Neutrophil (primary cell): ENCODE results near the gene BEX2.
A peak's percentile ranks its signal among the peaks of the same experiment; 100 is the strongest.

Experiments used
- H3K27ac ChIP-seq: fragments of 200-600 bp; sonication (generic); 2 replicates; pipeline ENCODE4 v1.5.1; 2016; ENCODE audit warnings: mild to moderate bottlenecking, moderate library complexity
- H3K27me3 ChIP-seq: fragments of 200-600 bp; sonication (generic); 2 replicates; pipeline ENCODE4 v1.6.0; 2016; ENCODE audit warnings: mild to moderate bottlenecking
- H3K36me3 ChIP-seq: fragments of 200-600 bp; sonication (generic); 2 replicates; pipeline ENCODE4 v1.5.1; 2017
- H3K4me1 ChIP-seq, 2 experiments: fragments of 200-600 bp in 1 of 2; sonication (generic) in 1 of 2; 1 replicate in 1 of 2; 2 replicates in 1 of 2; pipeline versions ENCODE4 v1.5.1 to v1.6.1; 2013 to 2016; ENCODE audit warnings: low read depth in 1 of 2, low read length in 1 of 2, mild to moderate bottlenecking in 1 of 2, moderate library complexity in 1 of 2; ENCODE audit not compliant: control insufficient read depth in 1 of 2, insufficient read depth in 1 of 2
- H3K4me3 ChIP-seq, 2 experiments: fragments of 200-600 bp in 1 of 2; sonication (generic) in 1 of 2; 1 replicate in 1 of 2; 2 replicates in 1 of 2; pipeline ENCODE4 v1.5.1; 2013 to 2016; ENCODE audit warnings: low read depth in 1 of 2, low read length in 1 of 2, mild to moderate bottlenecking in 1 of 2, moderate library complexity in 1 of 2
- H3K9me3 ChIP-seq: fragments of 200-600 bp; sonication (generic); 2 replicates; pipeline ENCODE4 v1.5.1; 2016
- TF ChIP-seq, protein P1 (sequence below): fragments of 200-600 bp; sonication (generic); IDR thresholded peaks from 2 replicates; pipeline ENCODE4 v1.5.1; 2016; ENCODE audit warnings: antibody characterized with exemption

Gene BEX2

DNA sequence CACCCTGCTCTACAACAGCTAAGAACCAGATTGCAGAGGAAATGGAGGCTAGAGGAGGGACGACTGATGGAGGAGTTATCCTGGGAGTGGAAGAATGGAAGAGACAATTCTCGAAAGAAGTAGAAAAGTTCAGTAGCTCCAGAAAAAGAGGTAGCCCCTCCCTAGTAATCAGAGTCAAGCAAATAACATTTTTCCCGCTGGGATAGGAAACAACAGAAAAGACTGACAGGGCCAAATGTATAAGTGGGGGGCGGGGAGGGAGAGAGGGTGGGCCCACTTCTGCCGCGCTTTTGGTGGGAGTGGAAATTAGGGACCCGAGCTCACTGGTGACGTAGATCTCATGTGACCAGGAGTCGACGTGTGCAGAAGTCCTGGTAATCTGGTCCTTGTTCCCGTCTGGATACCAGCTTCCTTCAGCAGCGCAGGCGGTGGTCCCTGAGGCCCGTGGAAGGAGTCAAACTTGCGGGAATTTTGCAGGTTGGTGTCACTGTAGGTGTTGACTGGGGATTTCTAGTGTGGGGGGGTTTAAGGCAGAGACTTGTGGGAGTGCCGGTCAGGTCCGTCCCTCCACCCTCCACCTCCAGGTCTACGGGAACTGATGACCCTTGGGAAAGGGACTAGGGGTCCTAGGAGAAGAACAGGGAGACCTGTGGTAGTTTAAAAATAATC, 45.5 kb upstream of the BEX2 start, which contains the start of gene TCEAL9:
TSS of gene TCEAL9 (plus strand) at position 377 of the 669 bp plus-strand sequence. CDS start 1,179 bp downstream, outside the sequence.
- H3K4me1 ChIP-seq: peaks cover 0 to 5% of the 10 kb centered on the region in 2 experiments
- H3K27me3 ChIP-seq: no peaks in the 10 kb centered on the region
- H3K4me3 ChIP-seq: peak within 1 kb of the TSS; percentile 34 to 35
- TF ChIP-seq, protein P1, sequence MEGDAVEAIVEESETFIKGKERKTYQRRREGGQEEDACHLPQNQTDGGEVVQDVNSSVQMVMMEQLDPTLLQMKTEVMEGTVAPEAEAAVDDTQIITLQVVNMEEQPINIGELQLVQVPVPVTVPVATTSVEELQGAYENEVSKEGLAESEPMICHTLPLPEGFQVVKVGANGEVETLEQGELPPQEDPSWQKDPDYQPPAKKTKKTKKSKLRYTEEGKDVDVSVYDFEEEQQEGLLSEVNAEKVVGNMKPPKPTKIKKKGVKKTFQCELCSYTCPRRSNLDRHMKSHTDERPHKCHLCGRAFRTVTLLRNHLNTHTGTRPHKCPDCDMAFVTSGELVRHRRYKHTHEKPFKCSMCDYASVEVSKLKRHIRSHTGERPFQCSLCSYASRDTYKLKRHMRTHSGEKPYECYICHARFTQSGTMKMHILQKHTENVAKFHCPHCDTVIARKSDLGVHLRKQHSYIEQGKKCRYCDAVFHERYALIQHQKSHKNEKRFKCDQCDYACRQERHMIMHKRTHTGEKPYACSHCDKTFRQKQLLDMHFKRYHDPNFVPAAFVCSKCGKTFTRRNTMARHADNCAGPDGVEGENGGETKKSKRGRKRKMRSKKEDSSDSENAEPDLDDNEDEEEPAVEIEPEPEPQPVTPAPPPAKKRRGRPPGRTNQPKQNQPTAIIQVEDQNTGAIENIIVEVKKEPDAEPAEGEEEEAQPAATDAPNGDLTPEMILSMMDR: no peak
- no peak within 1 kb of the TSS for H3K27ac ChIP-seq
- no peaks in the 10 kb centered on the region for H3K9me3 ChIP-seq
- H3K36me3 ChIP-seq: no peaks in the 10 kb centered on the region

- H3K36me3 ChIP-seq: no peaks in the 10 kb centered on the region
- H3K27ac ChIP-seq: no peak overlapping the region
- TF ChIP-seq, protein P1: no peak
- no peaks in the 10 kb centered on the region for H3K4me1 ChIP-seq
- H3K9me3 ChIP-seq: no peaks in the 10 kb centered on the region
- H3K27me3 ChIP-seq: no peaks in the 10 kb centered on the region
- H3K4me3 ChIP-seq: no peak overlapping the region
Observed at GRCh38 chrX:103347682-103348397, 37.0 kb upstream of the BEX2 start.

GRCh38 chrX:103344606-103345005, 33.8 kb upstream of the BEX2 start:
- H3K27ac ChIP-seq: no peak overlapping the region
- no peak overlapping the region for H3K4me3 ChIP-seq
- H3K4me1 ChIP-seq: no peaks in the 10 kb centered on the region
- TF ChIP-seq, protein P1: no peak
- H3K9me3 ChIP-seq: no peaks in the 10 kb centered on the region
- no peaks in the 10 kb centered on the region for H3K36me3 ChIP-seq
- H3K27me3 ChIP-seq: no peaks in the 10 kb centered on the region

- Histone ChIP-seq H3K27ac (no peak overlapping the region), H3K9me3 (no peaks in the 10 kb centered on the region), H3K36me3 (no peaks in the 10 kb centered on the region), H3K4me1 (no peaks in the 10 kb centered on the region), H3K27me3 (no peaks in the 10 kb centered on the region), H3K4me3 (no peak overlapping the region)
- TF ChIP-seq, protein P1: no peak
Observed at GRCh38 chrX:103343105-103343504, 32.3 kb upstream of the BEX2 start.

DNA sequence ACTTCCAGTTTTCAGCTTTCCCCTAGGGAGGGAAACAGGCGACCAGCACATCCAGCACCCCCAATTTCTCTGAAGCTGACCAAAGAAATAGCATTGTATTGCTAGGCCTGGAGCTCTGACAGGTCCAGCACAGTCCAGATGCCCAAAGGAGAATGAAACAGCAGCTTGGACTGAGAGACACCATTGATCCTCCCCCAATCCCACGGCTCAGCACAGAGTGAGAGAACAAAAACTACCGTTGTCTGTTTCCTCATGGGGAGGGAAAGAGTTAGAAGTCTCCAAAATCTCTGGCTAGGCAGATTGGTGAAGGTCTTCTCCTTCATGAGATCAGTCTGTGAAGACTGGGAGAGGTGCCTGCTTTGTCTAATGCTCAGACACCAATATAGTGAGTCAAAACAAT, 27.9 kb upstream of the BEX2 start:
- H3K27ac ChIP-seq: no peak overlapping the region
- TF ChIP-seq, protein P1: no peak
- H3K9me3 ChIP-seq: no peaks in the 10 kb centered on the region
- H3K36me3 ChIP-seq: no peaks in the 10 kb centered on the region
- no peak overlapping the region for H3K4me3 ChIP-seq
- no peaks in the 10 kb centered on the region for H3K27me3 ChIP-seq
- H3K4me1 ChIP-seq: no peaks in the 10 kb centered on the region
